Lower leg skin (tissue), 3 donors: ENCODE measurements around the gene STRN.

Experiments used
- CTCF ChIP-seq, 3 donors: fragments of 450-650 bp; IDR thresholded peaks; one replicate each; pipeline ENCODE4 v1.5.1; 2016; ENCODE audit warnings: antibody characterized with exemption in 3 of 3, mild to moderate bottlenecking in 3 of 3, moderate library complexity in 2 of 3
- POLR2A ChIP-seq, 2 donors: fragments of 450-650 bp; IDR thresholded peaks; one replicate each; pipeline ENCODE4 v1.6.1; 2016 to 2017; ENCODE audit warnings: antibody characterized with exemption in 2 of 2, mild to moderate bottlenecking in 1 of 2, moderate library complexity in 1 of 2

DNA sequence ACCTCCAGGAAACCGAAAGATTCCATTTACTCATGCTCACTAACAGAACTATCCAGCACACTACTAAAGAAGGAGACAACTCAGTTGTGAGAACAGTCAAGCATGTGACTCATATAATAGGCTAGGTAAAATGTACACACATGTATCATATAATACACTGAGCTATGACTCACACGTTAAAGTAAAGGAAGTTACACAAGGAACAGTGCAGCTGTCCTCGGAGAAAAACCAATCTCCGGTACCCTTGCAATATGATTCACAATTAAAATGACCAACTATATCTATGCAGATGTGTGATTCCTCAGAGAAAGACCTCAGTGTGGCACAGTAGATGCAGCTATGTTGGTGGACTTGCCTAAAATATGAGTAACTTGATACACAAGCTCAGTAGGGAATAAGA is 76.5 kb downstream of the STRN start:
- TF ChIP-seq POLR2A (IDR thresholded peaks at IDR 0.05) (no peak), CTCF (IDR thresholded peaks at IDR 0.05) (no peak)
